SU-DHL-6 (cell line): ENCODE measurements around the gene JAK1.

Source experiments
- H2AFZ ChIP-seq: fragments of 200-600 bp; sonication (generic); 2 replicates; pipeline ENCODE4 v1.6.1; 2014; ENCODE audit warnings: low read depth, mild to moderate bottlenecking, moderate library complexity, mixed read lengths, antibody characterized with exemption, low read length; ENCODE audit not compliant: severe bottlenecking
- H3F3A ChIP-seq: fragments of 200-600 bp; shearing (Covaris generic); 2 replicates; pipeline ENCODE4 v1.6.0; 2016; ENCODE audit warnings: antibody characterized with exemption, mild to moderate bottlenecking; ENCODE audit not compliant: insufficient read depth
- H3K27ac ChIP-seq: fragments of 200-600 bp; sonication (generic); 2 replicates; pipeline ENCODE4 v1.5.1; 2016; ENCODE audit warnings: low read depth, mild to moderate bottlenecking, low read length, moderate library complexity, mixed read lengths
- H3K27me3 ChIP-seq: fragments of 200-600 bp; sonication (generic), shearing (Covaris generic); 2 replicates; pipeline ENCODE4 v1.6.0; 2014; ENCODE audit warnings: mild to moderate bottlenecking, low read length
- H3K36me3 ChIP-seq: fragments of 200-600 bp; sonication (generic); 2 replicates; pipeline ENCODE4 v1.6.1; 2014; ENCODE audit warnings: mild to moderate bottlenecking, low read length, mixed read lengths
- H3K4me2 ChIP-seq: fragments of 300-600, 200-600 bp; shearing (Covaris generic), sonication (generic); 2 replicates; pipeline ENCODE4 v1.6.0; 2014; ENCODE audit warnings: low read length, low read depth, mild to moderate bottlenecking; ENCODE audit not compliant: poor library complexity, severe bottlenecking
- H3K4me3 ChIP-seq: fragments of 200-600 bp; sonication (generic); 2 replicates; pipeline ENCODE4 v1.5.1; 2014; ENCODE audit warnings: antibody characterized with exemption, low read length, mild to moderate bottlenecking, mixed read lengths; ENCODE audit not compliant: insufficient read depth, poor library complexity, severe bottlenecking
- H3K79me2 ChIP-seq: fragments of 200-600 bp; sonication (generic); 2 replicates; pipeline ENCODE4 v1.6.1; 2014; ENCODE audit warnings: mild to moderate bottlenecking, low read length, moderate library complexity; ENCODE audit not compliant: insufficient read depth
- H3K9ac ChIP-seq: fragments of 200-600 bp; sonication (generic); 2 replicates; pipeline ENCODE4 v1.7.0; 2014; ENCODE audit warnings: mild to moderate bottlenecking, low read length
- H3K9me2 ChIP-seq: fragments of 200-600 bp; sonication (generic); replicated peaks from 2 replicates; pipeline ENCODE4 v1.6.1; 2014; ENCODE audit warnings: low read length; ENCODE audit not compliant: insufficient read depth
- H3K9me3 ChIP-seq: fragments of 200-600 bp; sonication (generic); 2 replicates; pipeline ENCODE4 v1.6.1; 2014; ENCODE audit warnings: low read length, mixed read lengths; ENCODE audit not compliant: insufficient read depth
- H4K20me1 ChIP-seq: fragments of 200-600 bp; sonication (generic); 2 replicates; pipeline ENCODE4 v1.6.1; 2014; ENCODE audit warnings: low read depth, mild to moderate bottlenecking, antibody characterized with exemption, low read length, moderate library complexity, mixed read lengths
- CTCF ChIP-seq: fragments of 200-600 bp; sonication (generic); IDR thresholded peaks from one replicate; pipeline ENCODE4 v1.5.1; 2017; ENCODE audit warnings: antibody characterized with exemption, mild to moderate bottlenecking, low read length, moderate library complexity; ENCODE audit not compliant: insufficient read depth, poor library complexity, severe bottlenecking
- EZH2phosphoT487 ChIP-seq: fragments of 200-600 bp; sonication (generic), shearing (Covaris generic); conservative IDR thresholded peaks from 2 replicates; pipeline ENCODE4 v1.6.1; 2018; ENCODE audit warnings: mild to moderate bottlenecking, antibody characterized with exemption, low read length, moderate library complexity, mixed read lengths

Gene JAK1

GRCh38 chr1:64801851-64802523 lies 164.4 kb downstream of the JAK1 start:
- Histone ChIP-seq H3K36me3 (no peaks in the 10 kb centered on the region), H3K27me3 (no peaks in the 10 kb centered on the region), H3K79me2 (no peaks in the 10 kb centered on the region), H3K9ac (no peak overlapping the region), H3K27ac (no peak overlapping the region), H4K20me1 (no peaks in the 10 kb centered on the region), H2AFZ (no peak overlapping the region), H3K4me2 (no peak overlapping the region), H3K9me3 (no peaks in the 10 kb centered on the region), H3F3A (no peaks in the 10 kb centered on the region), H3K9me2 (no peaks in the 10 kb centered on the region), H3K4me3 (no peak overlapping the region)
- TF ChIP-seq CTCF: no peak
- no peak for TF ChIP-seq EZH2phosphoT487

DNA sequence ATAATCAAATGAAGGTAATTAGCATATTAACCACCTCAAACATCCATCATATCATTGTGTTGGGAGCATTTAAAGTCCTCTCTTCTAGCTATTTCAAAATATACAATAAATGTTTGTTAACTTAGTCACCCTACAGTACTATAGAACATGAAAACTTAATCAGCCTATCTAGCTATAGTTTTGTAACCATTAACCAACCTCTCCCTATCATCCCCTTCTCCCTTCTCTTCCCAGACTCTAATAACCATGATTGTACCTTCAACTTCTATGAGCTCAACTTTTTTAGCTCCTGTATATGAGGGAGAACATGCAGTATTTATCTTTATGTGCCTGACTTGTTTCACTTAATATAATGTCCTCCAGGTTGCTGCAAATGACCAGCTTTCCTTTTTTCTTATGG lies 167.5 kb downstream of the JAK1 start:
- H2AFZ ChIP-seq: no peak overlapping the region
- no peaks in the 10 kb centered on the region for H4K20me1 ChIP-seq
- H3K4me3 ChIP-seq: no peak overlapping the region
- no peaks in the 10 kb centered on the region for H3K9me3 ChIP-seq
- H3K27ac ChIP-seq: no peak overlapping the region
- H3K4me2 ChIP-seq: no peak overlapping the region
- no peaks in the 10 kb centered on the region for H3K27me3 ChIP-seq
- H3K79me2 ChIP-seq: no peaks in the 10 kb centered on the region
- H3F3A ChIP-seq: no peaks in the 10 kb centered on the region
- no peak overlapping the region for H3K9ac ChIP-seq
- no peaks in the 10 kb centered on the region for H3K36me3 ChIP-seq
- H3K9me2 ChIP-seq: no peaks in the 10 kb centered on the region
- TF ChIP-seq EZH2phosphoT487 (no peak), CTCF (no peak)

GRCh38 chr1:64790832-64791487 lies 175.4 kb downstream of the JAK1 start:
- Histone ChIP-seq H3F3A (no peaks in the 10 kb centered on the region), H3K9ac (no peak overlapping the region), H3K79me2 (no peaks in the 10 kb centered on the region), H4K20me1 (no peaks in the 10 kb centered on the region), H3K4me2 (no peak overlapping the region), H3K27me3 (no peaks in the 10 kb centered on the region), H3K4me3 (no peak overlapping the region), H2AFZ (no peak overlapping the region), H3K9me2 (no peaks in the 10 kb centered on the region), H3K9me3 (no peaks in the 10 kb centered on the region), H3K27ac (no peak overlapping the region), H3K36me3 (no peaks in the 10 kb centered on the region)
- TF ChIP-seq EZH2phosphoT487: no peak
